Panc1 (cell line): ENCODE data around the gene AGPAT4. TPM values are rescaled to one million over a fixed set of nuclear protein-coding genes. Genes with fewer than 3 reads are reported as not detected.

Experiments
- ATAC-seq: fragments of 200-7000 bp; cut with Tn5 transposase; 2 replicates; pipeline ENCODE4 v1.9.1; 2020; ENCODE audit warnings: mild to moderate bottlenecking, moderate library complexity
- BruUV-seq: library from RNA; stranded (reverse); fragments of 400-500 nt; replicated peaks from 2 replicates; lab custom pipeline; 2021; lab: Mats Ljungman, UMichigan
- CTCF ChIA-PET: fragments of 300-600 bp; sonication (Branson Sonifier 250); formaldehyde crosslinking; loops from one replicate; lab custom pipeline; 2022; ENCODE audit warnings: antibody characterized with exemption; lab: Charles Lee
- POLR2A ChIA-PET: fragments of 300-600 bp; sonication (Branson Sonifier 250); formaldehyde crosslinking; loops from one replicate; lab custom pipeline; 2022; ENCODE audit warnings: antibody characterized with exemption; lab: Charles Lee
- DNase-seq: peaks from one replicate; pipeline ENCODE4 v3.0.0-alpha.2; 2010; ENCODE audit warnings: low read depth, low spot score
- H3K27ac ChIP-seq: 2 replicates; pipeline ENCODE4 v1.5.1; 2011; ENCODE audit warnings: mild to moderate bottlenecking, low read length, inconsistent platforms
- H3K27me3 ChIP-seq: fragments of 200-500 bp; sonication (Bioruptor generic); 2 replicates; pipeline ENCODE4 v1.6.0; 2014; ENCODE audit warnings: low read length, inconsistent platforms; ENCODE audit not compliant: control insufficient read depth, insufficient read depth
- H3K36me3 ChIP-seq: fragments of 200-500 bp; sonication (Bioruptor generic); 2 replicates; pipeline ENCODE4 v1.5.1; 2014; ENCODE audit warnings: inconsistent platforms, mild to moderate bottlenecking, low read length, moderate library complexity; ENCODE audit not compliant: control insufficient read depth, insufficient read depth
- H3K4me1 ChIP-seq: 2 replicates; pipeline ENCODE4 v1.5.1; 2011; ENCODE audit warnings: inconsistent platforms, mild to moderate bottlenecking, low read length, moderate library complexity; ENCODE audit not compliant: control insufficient read depth, insufficient read depth
- H3K4me3 ChIP-seq, 2 experiments: 2 replicates each; pipeline ENCODE4 v1.5.1; 2011 to 2012; ENCODE audit warnings: low read depth in 2 of 2, low read length in 2 of 2, mild to moderate bottlenecking in 2 of 2, inconsistent platforms in 1 of 2, moderate library complexity in 1 of 2
- H3K9me3 ChIP-seq: fragments of 200-500 bp; sonication (Bioruptor generic); 2 replicates; pipeline ENCODE4 v1.5.1; 2014; ENCODE audit warnings: low read depth, mild to moderate bottlenecking, inconsistent platforms, low read length, moderate library complexity; ENCODE audit not compliant: control insufficient read depth, insufficient read depth
- CTCF ChIP-seq: fragments of 450-650 bp; IDR thresholded peaks from 2 replicates; pipeline ENCODE4 v1.5.1; 2017; ENCODE audit warnings: mild to moderate bottlenecking
- POLR2AphosphoS5 ChIP-seq: IDR thresholded peaks from 2 replicates; pipeline ENCODE4 v1.6.1; 2012; ENCODE audit warnings: mild to moderate bottlenecking, low read depth, low read length, moderate library complexity
- REST ChIP-seq, 2 experiments: IDR thresholded peaks; 2 replicates each; pipeline ENCODE4 v1.6.1; 2011 to 2012; ENCODE audit warnings: low read depth in 2 of 2, control low read depth in 1 of 2, low read length in 1 of 2, mild to moderate bottlenecking in 1 of 2, moderate library complexity in 1 of 2; ENCODE audit not compliant: insufficient read depth in 1 of 2
- SIN3A ChIP-seq: IDR thresholded peaks from 2 replicates; pipeline ENCODE4 v1.6.1; 2012; ENCODE audit warnings: low read depth, mild to moderate bottlenecking, low read length, moderate library complexity, borderline replicate concordance; ENCODE audit not compliant: insufficient read depth
- TCF7L2 ChIP-seq: IDR thresholded peaks from 2 replicates; pipeline ENCODE4 v1.6.1; 2011; ENCODE audit warnings: mild to moderate bottlenecking, low read depth, low read length, inconsistent platforms
- in situ Hi-C: cut with HindIII; loops from 2 replicates; pipeline ENCODE4 v1.10.0; 2016; ENCODE audit warnings: low sequenced_read_pairs, low pct_unique_long_range_greater_than_20kb
- intact Hi-C: fragments of 100-400 bp; cut with micrococcal nuclease; formaldehyde crosslinking; loops from one replicate; pipeline ENCODE4 v1.10.0; 2022; ENCODE audit not compliant: unreplicated experiment
- total RNA-seq: library from RNA; stranded (reverse); gene quantifications from one replicate; pipeline ENCODE4 v1.2.1, GENCODE V29; 2021; ENCODE audit not compliant: unreplicated experiment

Gene AGPAT4
- total RNA-seq, 1 experiment from 2014 or later: 12.9 TPM

DNA sequence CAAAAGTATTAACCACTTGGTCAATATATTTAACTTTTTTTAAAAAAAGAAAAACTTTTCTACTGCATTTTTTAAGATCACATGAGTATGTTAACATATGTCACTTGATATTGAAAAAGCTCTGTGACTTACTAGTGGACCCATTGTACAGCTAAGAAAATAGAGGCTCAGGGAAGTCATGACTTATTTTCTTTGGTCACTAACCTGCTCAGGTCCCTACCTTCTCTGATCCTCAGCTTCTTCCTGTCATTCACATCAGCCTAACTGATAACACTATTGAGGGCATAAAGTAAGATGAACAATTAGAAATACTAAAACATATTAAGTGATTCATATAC lies 19.8 kb downstream of the AGPAT4 start:
- Histone ChIP-seq H3K9me3 (no peaks in the 10 kb centered on the region), H3K4me3 (no peak overlapping the region), H3K27ac (no peak overlapping the region), H3K36me3 (no peaks in the 10 kb centered on the region), H3K27me3 (no peaks in the 10 kb centered on the region), H3K4me1 (peaks cover 6% of the 10 kb centered on the region; the same call in 1 of the 2 replicates)
- intact Hi-C loops: no loop called here
- TF ChIP-seq POLR2AphosphoS5 (no peak), CTCF (no peak), SIN3A (no peak), TCF7L2 (no peak), REST (IDR thresholded peaks at IDR 0.05; ENCODE audit: insufficient read depth in 1 of 2, low read depth in 2 of 2, low read length in 1 of 2) (no peak)
- BruUV-seq: no TSS peak
- CTCF ChIA-PET: no interaction called here
- ATAC-seq: no peak
- in situ Hi-C loops: no loop called here
- POLR2A ChIA-PET: no interaction called here
- DNase-seq: no peak

DNA sequence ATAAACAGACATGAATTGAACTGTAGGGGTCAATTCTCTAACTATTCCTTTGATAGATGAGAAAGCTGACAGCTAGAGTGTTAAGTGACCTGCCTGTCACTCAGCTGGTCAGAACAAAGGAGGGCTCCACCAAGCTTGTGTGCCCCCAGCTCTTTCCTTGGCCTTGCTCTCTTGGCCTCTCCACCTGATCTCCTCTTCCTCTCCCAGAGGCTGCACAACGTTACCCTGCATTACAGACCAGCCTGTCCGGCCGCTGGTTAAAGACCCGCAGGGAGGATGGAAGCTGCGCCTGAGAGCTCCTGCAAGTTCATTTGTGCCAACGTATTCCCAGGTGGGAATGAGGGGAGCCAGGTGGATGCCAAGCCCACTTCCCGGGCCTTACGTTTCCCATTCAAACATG lies 22.5 kb downstream of the AGPAT4 start:
- DNase-seq (no peak), ATAC-seq (no peak)
- Histone ChIP-seq H3K27me3 (no peaks in the 10 kb centered on the region), H3K27ac (no peak overlapping the region), H3K4me1 (no peaks in the 10 kb centered on the region), H3K4me3 (no peak overlapping the region), H3K36me3 (no peaks in the 10 kb centered on the region), H3K9me3 (no peaks in the 10 kb centered on the region)
- in situ Hi-C loops: no loop called here
- ChIA-PET POLR2A (no interaction called here), CTCF (no interaction called here)
- TF ChIP-seq SIN3A: no peak
- no peak for TF ChIP-seq CTCF
- no peak for TF ChIP-seq TCF7L2
- TF ChIP-seq REST (IDR thresholded peaks at IDR 0.05; ENCODE audit: insufficient read depth in 1 of 2, low read depth in 2 of 2, low read length in 1 of 2): no peak
- TF ChIP-seq POLR2AphosphoS5: no peak
- no TSS peak for BruUV-seq
- intact Hi-C loops: no loop called here
